Kasumi-1 (cell line): ENCODE measurements around the gene ZNF479.
"Not testable (repeated sequence)": the region's sequence is repeated elsewhere in the genome, so short reads cannot be mapped to it uniquely, and the experiment has no call there.

Source experiments
- DNase-seq, 2 experiments: peaks; one replicate each; lab custom pipeline; 2025; lab: John Stamatoyannopoulos, UW

ZNF479 gene

GRCh38 chr7:57132336-57132735 lies at the start of gene ZNF479:
Gene ZNF479 (minus strand): TSS chr7:57132436. CDS start chr7:57132324, 112 bp downstream.
- not testable (repeated sequence) for DNase-seq

GRCh38 chr7:57182031-57182430 lies 49.8 kb upstream of the ZNF479 start:
- no peak for DNase-seq

GRCh38 chr7:57181281-57181680 lies 49.0 kb upstream of the ZNF479 start:
- no peak for DNase-seq

DNA sequence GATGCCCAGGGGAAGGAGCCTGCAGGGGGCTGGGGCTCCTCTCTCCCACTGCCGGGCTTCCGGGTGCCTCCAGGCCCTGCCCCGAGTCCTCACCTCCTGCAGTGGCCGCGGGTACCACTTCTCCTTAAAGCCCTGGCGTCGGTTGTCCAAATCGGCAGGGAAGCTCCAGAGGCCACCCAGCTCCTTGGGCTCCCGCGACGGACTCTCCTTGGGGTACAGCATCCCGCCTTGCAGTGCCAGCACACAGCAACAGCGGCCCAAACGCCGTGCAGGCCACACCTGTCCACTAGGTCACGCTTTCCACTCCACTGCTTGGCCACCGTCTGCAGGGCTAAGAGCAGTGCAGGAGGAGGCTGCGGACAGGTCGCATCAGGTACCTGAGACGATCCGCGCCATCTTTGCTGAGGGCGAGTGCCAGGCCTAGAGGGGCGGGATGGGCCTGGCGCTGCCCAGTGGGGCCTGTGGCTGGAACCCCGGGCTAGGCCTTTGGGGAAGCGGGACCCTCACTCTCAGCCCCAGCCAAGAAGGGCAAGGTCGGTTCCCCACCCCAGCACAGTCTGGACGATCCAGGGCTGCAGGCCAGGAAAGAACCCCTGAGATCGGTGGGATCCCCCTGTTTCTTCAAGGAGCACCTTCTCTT lies 47.7 kb upstream of the ZNF479 start:
- no peak for DNase-seq

DNA sequence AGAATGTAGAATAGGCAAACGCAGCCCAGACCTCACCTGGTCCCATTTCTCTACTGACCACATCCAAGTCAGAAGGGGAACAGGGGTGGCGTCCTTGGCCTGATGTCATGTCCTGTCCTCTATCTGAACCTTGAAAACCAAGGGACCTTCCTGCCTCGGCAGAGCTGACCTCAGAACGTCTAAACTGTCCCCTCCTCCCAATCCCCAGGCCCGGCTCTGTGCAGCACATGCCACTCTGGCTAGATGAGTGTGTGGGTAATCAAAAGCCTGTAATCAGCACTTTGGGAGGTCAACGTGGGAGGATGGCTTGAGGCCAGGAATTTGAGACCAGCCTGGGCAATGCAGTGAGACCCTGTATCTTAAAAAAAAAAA lies 46.5 kb upstream of the ZNF479 start:
- no peak for DNase-seq

- no peak for DNase-seq
Measured at GRCh38 chr7:57177856-57178767, 45.9 kb upstream of the ZNF479 start.

GRCh38 chr7:57176928-57177635 lies 44.8 kb upstream of the ZNF479 start:
- DNase-seq: no peak

DNA sequence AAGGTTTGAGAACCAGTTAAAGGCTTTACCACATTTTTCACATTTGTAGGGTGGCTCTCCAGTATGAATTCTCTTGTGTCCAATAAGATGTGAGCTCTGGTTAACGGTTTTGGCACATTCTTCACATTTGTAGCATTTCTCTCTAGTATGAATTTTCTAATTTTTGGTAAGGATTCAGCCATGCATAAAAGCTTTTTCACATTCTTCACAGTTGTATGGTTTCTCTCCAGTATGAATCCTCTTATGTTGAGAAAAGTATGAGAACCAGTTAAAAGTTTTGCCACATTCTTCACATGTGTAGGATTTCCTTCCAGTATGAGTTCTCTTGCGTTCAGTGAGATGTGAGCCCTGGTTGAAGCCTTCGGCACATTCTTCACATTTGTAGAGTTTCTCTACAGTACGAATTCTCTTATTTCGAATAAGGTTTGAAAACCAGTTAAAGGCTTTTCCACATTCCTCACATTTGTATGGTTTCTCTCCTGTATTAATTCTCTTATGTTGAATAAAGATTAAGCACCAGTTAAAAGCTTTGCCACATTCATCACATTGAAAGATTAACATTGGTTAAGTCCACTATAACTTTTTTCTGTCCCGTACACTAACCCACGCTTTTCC lies 33.2 kb upstream of the ZNF479 start:
- DNase-seq: no peak

DNA sequence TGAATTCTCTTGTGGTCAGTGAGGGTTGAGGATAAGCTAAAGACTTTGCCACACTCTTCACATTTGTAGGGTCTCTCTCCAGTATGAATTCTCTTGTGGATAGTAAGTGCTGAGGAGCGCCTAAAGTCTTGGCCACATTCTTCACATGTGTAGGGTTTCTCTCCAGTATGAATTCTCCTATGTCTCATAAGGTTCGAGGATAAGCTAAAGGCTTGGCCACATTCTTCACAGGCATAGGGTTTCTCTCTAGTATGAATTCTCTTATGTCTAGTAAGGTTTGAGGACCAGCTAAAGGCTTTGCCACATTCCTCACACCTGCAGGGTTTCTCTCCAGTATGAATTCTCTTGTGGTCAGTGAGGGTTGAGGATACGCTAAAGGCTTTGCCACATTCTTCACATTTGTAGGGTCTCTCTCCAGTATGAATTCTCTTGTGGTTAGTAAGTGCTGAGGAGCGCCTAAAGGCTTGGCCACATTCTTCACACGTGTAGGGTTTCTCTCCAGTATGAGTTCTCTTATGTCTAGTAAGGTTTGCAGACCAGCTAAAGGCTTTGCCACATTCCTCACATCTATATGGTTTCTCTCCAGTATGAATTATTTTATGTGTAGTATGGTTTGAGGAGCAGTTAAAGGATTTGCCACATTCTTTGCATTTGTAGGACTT lies 12.0 kb downstream of the ZNF479 start:
- not testable (repeated sequence) for DNase-seq
